ENCODE measurements around the gene PNPLA6. TPM values are rescaled to one million over a fixed set of nuclear protein-coding genes. Genes with fewer than 3 reads are reported as not detected.
A peak's percentile ranks its signal among the peaks of the same experiment; 100 is the strongest.

PNPLA6 gene
- total and polyA plus RNA-seq, 4 donors = 41.8 to 267 (median 122) TPM

- H3K27me3 ChIP-seq (ENCODE audit: control insufficient read depth in 3 of 3, insufficient read depth in 3 of 3, low read length in 2 of 3) = no peaks in the 10 kb centered on the region
- peaks cover 3 to 31% (median 5%) of the 10 kb centered on the region in 4 donors for H3K36me3 ChIP-seq (ENCODE audit: control insufficient read depth in 4 of 4, insufficient read depth in 4 of 4, low read length in 4 of 4)
- peak overlapping the region in 1 of 2 donors; percentile 53 for H3K9ac ChIP-seq (ENCODE audit: insufficient read depth in 1 of 2, low read length in 2 of 2)
- DNase-seq (no peak), ATAC-seq (ENCODE audit: insufficient read depth, low FRiP score) (no peak)
- H3K4me1 ChIP-seq (ENCODE audit: control insufficient read depth in 5 of 5, insufficient read depth in 5 of 5, low read length in 5 of 5) = peaks cover 0 to 23% (median 5%) of the 10 kb centered on the region in 5 donors
- no peaks in the 10 kb centered on the region for H3K9me3 ChIP-seq (ENCODE audit: control insufficient read depth in 4 of 4, insufficient read depth in 3 of 4, low read length in 3 of 4)
- TF ChIP-seq CTCF (IDR thresholded peaks at IDR 0.05; ENCODE audit: control extremely low read depth, extremely low read depth) = no peak
- H3K27ac ChIP-seq (ENCODE audit: low read depth in 1 of 2, low read length in 1 of 2) = peak overlapping the region in 1 of 2 donors; percentile 7
- 58 to 59% methylated on average over 10 of the region's 10 CpGs for WGBS, 2 donors
- H3K4me3 ChIP-seq = no peak overlapping the region
These were observed 13.9 kb upstream of the PNPLA6 start for GRCh38 chr19:7521551-7522071.

GRCh38 chr19:7522072-7522922 is 13.2 kb upstream of the PNPLA6 start, which contains the start of gene MCOLN1:
Gene MCOLN1 (plus strand): TSS chr19:7522624. CDS start chr19:7522751, 127 bp downstream.
- Histone ChIP-seq H3K4me3 (peak within 1 kb of the TSS; percentile 75), H3K27me3 (ENCODE audit: control insufficient read depth in 3 of 3, insufficient read depth in 3 of 3, low read length in 2 of 3) (no peaks in the 10 kb centered on the region), H3K27ac (ENCODE audit: low read depth in 1 of 2, low read length in 1 of 2) (peak within 1 kb of the TSS; percentile 7 to 34), H3K9ac (ENCODE audit: insufficient read depth in 1 of 2, low read length in 2 of 2) (peak within 1 kb of the TSS in 1 of 2 donors; percentile 53), H3K36me3 (ENCODE audit: control insufficient read depth in 4 of 4, insufficient read depth in 4 of 4, low read length in 4 of 4) (peaks cover 5 to 32% (median 9%) of the 10 kb centered on the region in 4 donors), H3K9me3 (ENCODE audit: control insufficient read depth in 4 of 4, insufficient read depth in 3 of 4, low read length in 3 of 4) (no peaks in the 10 kb centered on the region), H3K4me1 (ENCODE audit: control insufficient read depth in 5 of 5, insufficient read depth in 5 of 5, low read length in 5 of 5) (peaks cover 0 to 16% (median 0%) of the 10 kb centered on the region in 5 donors)
- TF ChIP-seq CTCF (IDR thresholded peaks at IDR 0.05; ENCODE audit: control extremely low read depth, extremely low read depth) = peak; percentile 41
- WGBS, 2 donors = 1% methylated on average over 50 to 65 of the region's 65 CpGs
- peak; percentile 92 for ATAC-seq (ENCODE audit: insufficient read depth, low FRiP score)
- DNase-seq = peak; percentile 98 to 99 (median 99)

- ATAC-seq (ENCODE audit: insufficient read depth, low FRiP score) (no peak), DNase-seq (no peak)
- no peaks in the 10 kb centered on the region for H3K27me3 ChIP-seq (ENCODE audit: control insufficient read depth in 3 of 3, insufficient read depth in 3 of 3, low read length in 2 of 3)
- peak overlapping the region; percentile 75 for H3K4me3 ChIP-seq
- peaks cover 0 to 16% (median 0%) of the 10 kb centered on the region in 5 donors for H3K4me1 ChIP-seq (ENCODE audit: control insufficient read depth in 5 of 5, insufficient read depth in 5 of 5, low read length in 5 of 5)
- H3K9me3 ChIP-seq (ENCODE audit: control insufficient read depth in 4 of 4, insufficient read depth in 3 of 4, low read length in 3 of 4) = no peaks in the 10 kb centered on the region
- H3K36me3 ChIP-seq (ENCODE audit: control insufficient read depth in 4 of 4, insufficient read depth in 4 of 4, low read length in 4 of 4) = peaks cover 5 to 40% (median 9%) of the 10 kb centered on the region in 4 donors
- peak overlapping the region in 1 of 2 donors; percentile 47 for H3K9ac ChIP-seq (ENCODE audit: insufficient read depth in 1 of 2, low read length in 2 of 2)
- H3K27ac ChIP-seq (ENCODE audit: low read depth in 1 of 2, low read length in 1 of 2) = peak overlapping the region in 1 of 2 donors; percentile 3
- 10% methylated on average over 23 of the region's 23 CpGs for WGBS, 2 donors
- no peak for TF ChIP-seq CTCF (IDR thresholded peaks at IDR 0.05; ENCODE audit: control extremely low read depth, extremely low read depth)
These were observed 12.4 kb upstream of the PNPLA6 start for GRCh38 chr19:7522923-7523667.
